H1 (cell line): Measurements from ENCODE around the gene WDR1. TPM values are rescaled to one million over a fixed set of nuclear protein-coding genes. Genes with fewer than 3 reads are reported as not detected.

Experiments used
- BACH1 ChIP-seq: IDR thresholded peaks from 2 replicates; pipeline ENCODE4 v1.6.1; 2012; ENCODE audit warnings: low read length, improper control_type of control experiment
- CHD1 ChIP-seq: IDR thresholded peaks from 2 replicates; pipeline ENCODE4 v1.6.1; 2012; ENCODE audit warnings: low read depth, low read length, improper control_type of control experiment
- CHD2 ChIP-seq: IDR thresholded peaks from 2 replicates; pipeline ENCODE4 v1.6.1; 2012; ENCODE audit warnings: low read length, improper control_type of control experiment
- CTBP2 ChIP-seq: IDR thresholded peaks from 2 replicates; pipeline ENCODE4 v1.7.0; 2011; ENCODE audit warnings: borderline replicate concordance, mild to moderate bottlenecking, moderate library complexity, mixed read lengths, low read length; ENCODE audit not compliant: insufficient read depth, insufficient read length
- NRF1 ChIP-seq: IDR thresholded peaks from 2 replicates; pipeline ENCODE4 v1.6.1; 2011; ENCODE audit warnings: mild to moderate bottlenecking, low read depth, low read length, improper control_type of control experiment
- POLR2AphosphoS5 ChIP-seq: IDR thresholded peaks from 2 replicates; pipeline ENCODE4 v1.6.1; 2011; ENCODE audit warnings: low read depth, low read length
- RAD21 ChIP-seq, 2 experiments: IDR thresholded peaks in 1 of 2; conservative IDR thresholded peaks in 1 of 2; 2 replicates each; pipeline ENCODE4 v1.6.1; 2011; ENCODE audit warnings: low read depth in 2 of 2, low read length in 2 of 2, improper control_type of control experiment in 1 of 2, inconsistent platforms in 1 of 2, mild to moderate bottlenecking in 1 of 2, moderate library complexity in 1 of 2
- SAP30 ChIP-seq: fragments of 300-600 bp; sonication (generic); IDR thresholded peaks from 2 replicates; pipeline ENCODE4 v1.7.1; 2012; ENCODE audit warnings: low read length, moderate library complexity, mild to moderate bottlenecking, inconsistent platforms; ENCODE audit not compliant: insufficient read depth, insufficient replicate concordance
- SIRT6 ChIP-seq: IDR thresholded peaks from one replicate; pipeline ENCODE4 v1.7.1; 2012; ENCODE audit warnings: low read length, inconsistent platforms
- SIX5 ChIP-seq: IDR thresholded peaks from 2 replicates; pipeline ENCODE4 v1.6.1; 2011; ENCODE audit warnings: mild to moderate bottlenecking, low read depth, low read length
- TCF12 ChIP-seq: IDR thresholded peaks from 2 replicates; pipeline ENCODE4 v1.6.1; 2011; ENCODE audit warnings: low read depth, mild to moderate bottlenecking, low read length
- USF2 ChIP-seq: IDR thresholded peaks from 2 replicates; pipeline ENCODE4 v1.6.1; 2011; ENCODE audit warnings: low read length, improper control_type of control experiment
- ZNF274 ChIP-seq: IDR thresholded peaks from 2 replicates; pipeline ENCODE4 v1.7.0; 2012; ENCODE audit warnings: low read length, borderline replicate concordance; ENCODE audit errors: extremely low read depth
- polyA plus RNA-seq, 7 experiments: library from polyadenylated mRNA; depleted of rRNA in 3 of 7; stranded (reverse) in 5 of 7; unstranded in 2 of 7; fragments of >200 nt in 5 of 7; fragments of 200-250 nt in 2 of 7; gene quantifications; 1 replicate in 5 of 7; 2 replicates in 1 of 7; 4 replicates in 1 of 7; pipeline versions ENCODE4 v1.2.1 to v1.2.3, GENCODE V29; 2011 to 2013; ENCODE audit warnings: missing spikeins in 2 of 7, mixed read lengths in 2 of 7
- total RNA-seq: library from RNA; stranded (reverse); fragmentation: NEBNext Ultra II Directional; extraction: Animal tissue kit (Norgen Biotek cat#: 25700); gene quantifications from 2 replicates; pipeline ENCODE4 v1.2.1, GENCODE V29; 2021

WDR1 gene
- total and polyA plus RNA-seq, 2 of the 8 experiments (the other 6 are each of a cell fraction or from before 2014, with no cell fraction given) = 315 to 377 TPM

DNA sequence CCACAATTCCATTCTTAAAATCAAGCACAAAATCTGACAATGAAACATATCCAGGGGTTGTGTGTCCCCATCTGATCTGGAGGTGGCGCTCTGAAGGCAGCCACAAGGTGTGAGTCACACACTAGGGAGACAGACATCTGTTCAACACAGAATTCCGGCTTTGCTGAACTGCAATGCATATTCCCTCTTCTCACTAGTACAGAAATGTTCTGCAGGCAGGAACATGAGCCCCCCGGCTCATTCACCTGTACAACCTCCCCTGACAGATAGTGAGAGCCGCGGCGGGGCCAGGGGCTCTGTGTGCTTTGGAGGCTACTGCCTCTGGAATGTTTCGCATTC, 41.9 kb downstream of the WDR1 start (continued):
- no peak for TF ChIP-seq SAP30
- no peak for TF ChIP-seq CTBP2
- no peak for TF ChIP-seq TCF12
- TF ChIP-seq SIRT6 = no peak
- peak; percentile 30 to 33; a peak in 3 of 4 replicates for TF ChIP-seq RAD21 (IDR thresholded peaks at IDR 0.05 in 1 of 2, conservative IDR thresholded peaks at IDR 0.05 in 1 of 2; ENCODE audit: low read depth in 2 of 2, low read length in 2 of 2)
- TF ChIP-seq POLR2AphosphoS5 = no peak
- no peak for TF ChIP-seq SIX5
- TF ChIP-seq CHD2 = no peak
- TF ChIP-seq ZNF274 = no peak
- no peak for TF ChIP-seq NRF1
- TF ChIP-seq BACH1 = no peak
- TF ChIP-seq USF2 = no peak
- no peak for TF ChIP-seq CHD1
